PC-3 (cell line): Measurements from ENCODE around the gene CARD19. TPM values are rescaled to one million over a fixed set of nuclear protein-coding genes. Genes with fewer than 3 reads are reported as not detected.

Source experiments
- ATAC-seq: fragments of 200-7000 bp; cut with Tn5 transposase; 2 replicates; pipeline ENCODE4 v1.9.1; 2020; ENCODE audit warnings: mild to moderate bottlenecking, moderate library complexity
- BruUV-seq: library from RNA; stranded (reverse); fragments of 400-500 nt; replicated peaks from 2 replicates; lab custom pipeline; 2021; lab: Mats Ljungman, UMichigan
- CTCF ChIA-PET: fragments of 300-600 bp; sonication (Branson Sonifier 250); formaldehyde crosslinking; loops from one replicate; lab custom pipeline; 2022; ENCODE audit warnings: antibody characterized with exemption; lab: Charles Lee
- POLR2A ChIA-PET: fragments of 300-600 bp; sonication (Branson Sonifier 250); formaldehyde crosslinking; loops from one replicate; lab custom pipeline; 2022; ENCODE audit warnings: antibody characterized with exemption; ENCODE audit not compliant: unreplicated experiment; lab: Charles Lee
- DNase-seq: peaks from one replicate; pipeline ENCODE4 v3.0.0-alpha.2; 2015
- H2AFZ ChIP-seq: fragments of 300-600 bp; sonication (generic); 2 replicates; pipeline ENCODE4 v1.6.0; 2016; ENCODE audit warnings: antibody characterized with exemption, low read length
- H3F3A ChIP-seq: fragments of 300-600 bp; sonication (generic); one replicate; pipeline ENCODE4 v1.6.0; 2017; ENCODE audit warnings: antibody characterized with exemption, low read length, control low read depth, mild to moderate bottlenecking; ENCODE audit not compliant: unreplicated experiment
- H3K27ac ChIP-seq: fragments of 300-600 bp; sonication (generic); 2 replicates; pipeline ENCODE4 v1.5.1; 2016; ENCODE audit warnings: mild to moderate bottlenecking, low read length
- H3K27me3 ChIP-seq: fragments of 300-600 bp; sonication (generic); 2 replicates; pipeline ENCODE4 v1.6.1; 2016; ENCODE audit warnings: low read length, mixed read lengths
- H3K36me3 ChIP-seq: fragments of 300-600 bp; sonication (generic); 2 replicates; pipeline ENCODE4 v1.6.1; 2016; ENCODE audit warnings: low read depth, mixed run types, low read length, mixed read lengths
- H3K4me1 ChIP-seq: fragments of 300-600 bp; sonication (generic); 2 replicates; pipeline ENCODE4 v1.5.1; 2016; ENCODE audit warnings: low read length; ENCODE audit not compliant: insufficient read depth
- H3K4me2 ChIP-seq: fragments of 300-600 bp; sonication (generic); 2 replicates; pipeline ENCODE4 v1.6.0; 2016; ENCODE audit warnings: low read length
- H3K4me3 ChIP-seq: fragments of 300-600 bp; sonication (generic); 2 replicates; pipeline ENCODE4 v1.5.1; 2016; ENCODE audit warnings: mild to moderate bottlenecking, low read length, mixed read lengths
- H3K79me2 ChIP-seq: fragments of 300-600 bp; sonication (generic); 2 replicates; pipeline ENCODE4 v1.6.1; 2017; ENCODE audit warnings: low read length, mixed read lengths
- H3K9ac ChIP-seq: fragments of 300-600 bp; sonication (generic); 2 replicates; pipeline ENCODE4 v1.6.0; 2016; ENCODE audit warnings: mild to moderate bottlenecking, low read length
- H3K9me2 ChIP-seq: fragments of 300-600 bp; sonication (generic); replicated peaks from 2 replicates; pipeline ENCODE4 v1.6.1; 2016; ENCODE audit warnings: mixed run types, low read length, mixed read lengths
- H3K9me3 ChIP-seq: fragments of 300-600 bp; sonication (generic); 2 replicates; pipeline ENCODE4 v1.6.1; 2016; ENCODE audit warnings: low read length, mixed read lengths
- H4K20me1 ChIP-seq: fragments of 300-600 bp; sonication (generic); 2 replicates; pipeline ENCODE4 v1.6.1; 2016; ENCODE audit warnings: low read length, mixed read lengths
- CTCF ChIP-seq: fragments of 300-600 bp; sonication (generic); conservative IDR thresholded peaks from 2 replicates; pipeline ENCODE4 v1.5.1; 2017; ENCODE audit warnings: antibody characterized with exemption, low read depth, mild to moderate bottlenecking, low read length
- EZH2 ChIP-seq: fragments of 300-600 bp; sonication (generic); IDR thresholded peaks from one replicate; pipeline ENCODE4 v1.6.1; 2017; ENCODE audit warnings: antibody characterized with exemption, mild to moderate bottlenecking, low read length; ENCODE audit not compliant: unreplicated experiment
- EZH2phosphoT487 ChIP-seq: fragments of 300-600 bp; sonication (generic); IDR thresholded peaks from 2 replicates; pipeline ENCODE4 v1.6.1; 2018; ENCODE audit warnings: mild to moderate bottlenecking, antibody characterized with exemption, low read length, borderline replicate concordance
- intact Hi-C: fragments of 100-400 bp; cut with micrococcal nuclease; formaldehyde crosslinking; loops from 2 replicates; pipeline ENCODE4 v1.9.0; 2023
- total RNA-seq: library from RNA; depleted of rRNA; stranded (reverse); fragments of >200 nt; gene quantifications from 2 replicates; pipeline ENCODE4 v1.2.3, GENCODE V29; 2014

The CARD19 gene
- total RNA-seq, 1 experiment from 2014 or later = 68.6 TPM

GRCh38 chr9:93061791-93062763 is 33.9 kb upstream of the CARD19 start:
- ChIA-PET POLR2A (no interaction called here), CTCF (no interaction called here)
- H3K9ac ChIP-seq = no peak overlapping the region
- H3K27ac ChIP-seq = no peak overlapping the region
- H3K4me3 ChIP-seq = no peak overlapping the region
- H3K4me2 ChIP-seq = no peak overlapping the region
- H3K36me3 ChIP-seq = no peaks in the 10 kb centered on the region
- intact Hi-C loops = loop anchor here (2.0 kb wide), 1 partner anchor 37 kb away; no protein-coding TSS in a partner anchor
- no peaks in the 10 kb centered on the region for H3K9me3 ChIP-seq
- no peak overlapping the region for H2AFZ ChIP-seq
- ATAC-seq (no peak), DNase-seq (no peak)
- no peaks in the 10 kb centered on the region for H3K27me3 ChIP-seq
- BruUV-seq = no TSS peak
- no peak for TF ChIP-seq CTCF
- TF ChIP-seq EZH2 = no peak
- no peak for TF ChIP-seq EZH2phosphoT487
- H3K9me2 ChIP-seq = no peaks in the 10 kb centered on the region
- H3F3A ChIP-seq = no peaks in the 10 kb centered on the region
- H3K4me1 ChIP-seq = peaks cover 27% of the 10 kb centered on the region
- peaks cover 11% of the 10 kb centered on the region for H3K79me2 ChIP-seq
- no peaks in the 10 kb centered on the region for H4K20me1 ChIP-seq

DNA sequence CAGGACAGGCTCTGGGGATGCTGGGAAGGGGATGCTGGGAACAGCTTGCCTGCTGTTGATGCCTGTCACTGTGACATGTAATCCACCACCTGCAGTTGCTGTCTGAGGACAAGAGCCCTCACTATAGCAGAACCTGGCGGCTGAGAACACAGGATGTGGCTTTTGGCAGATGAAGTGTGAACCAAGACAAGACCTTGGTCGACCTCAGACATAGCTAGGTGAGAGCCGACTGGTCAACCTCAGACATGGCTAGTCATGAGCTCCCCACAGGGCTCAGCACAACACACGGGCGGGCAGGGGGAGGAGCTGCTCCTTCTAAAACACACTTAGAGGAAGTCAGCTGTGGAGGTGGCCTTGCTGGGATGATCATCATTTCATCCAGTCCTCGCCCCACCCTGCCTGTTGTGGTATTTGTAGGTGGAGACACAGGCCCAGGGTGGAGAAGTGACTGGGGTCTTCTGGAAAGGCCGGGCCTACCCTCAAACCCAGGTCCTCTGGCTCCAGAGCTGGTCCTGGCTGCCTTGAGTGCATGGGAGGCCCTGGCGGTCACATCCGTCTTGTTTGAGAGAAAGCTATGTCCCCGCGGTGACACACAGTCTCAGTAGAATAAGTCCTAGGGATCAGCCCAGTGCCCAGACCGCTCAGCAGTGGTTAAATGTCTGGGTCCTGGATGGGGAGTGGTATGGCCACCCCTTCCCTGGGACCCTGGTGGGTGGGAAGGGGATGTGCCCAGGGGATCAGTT is 31.5 kb upstream of the CARD19 start:
- POLR2A ChIA-PET = no interaction called here
- Histone ChIP-seq H4K20me1 (no peaks in the 10 kb centered on the region), H3F3A (no peaks in the 10 kb centered on the region), H3K79me2 (peaks cover 10% of the 10 kb centered on the region), H3K4me3 (no peak overlapping the region), H3K27me3 (no peaks in the 10 kb centered on the region), H3K4me1 (peaks cover 22% of the 10 kb centered on the region), H3K27ac (no peak overlapping the region), H2AFZ (no peak overlapping the region), H3K9me3 (no peaks in the 10 kb centered on the region), H3K9me2 (no peaks in the 10 kb centered on the region), H3K4me2 (no peak overlapping the region), H3K36me3 (no peaks in the 10 kb centered on the region), H3K9ac (no peak overlapping the region)
- CTCF ChIA-PET = no interaction called here
- no peak for ATAC-seq
- DNase-seq = no peak
- BruUV-seq = no TSS peak
- intact Hi-C loops = no loop called here
- TF ChIP-seq CTCF = no peak
- no peak for TF ChIP-seq EZH2phosphoT487
- no peak for TF ChIP-seq EZH2
